NCI-H187 (cell line): ENCODE data around the gene MAML3.
A peak's percentile ranks its signal among the peaks of the same experiment; 100 is the strongest.

ENCODE experiments used
- DNase-seq, 2 experiments: peaks; one replicate each; lab custom pipeline; 2025; lab: John Stamatoyannopoulos, UW

MAML3 gene

GRCh38 chr4:139921429-139922184, 232.4 kb downstream of the MAML3 start:
- DNase-seq: peak; percentile 75 to 77

- no peak for DNase-seq
Observed at GRCh38 chr4:139920486-139921002, 233.4 kb downstream of the MAML3 start.

GRCh38 chr4:139919521-139919920, 234.5 kb downstream of the MAML3 start:
- DNase-seq: no peak

GRCh38 chr4:139919004-139919403, 235.0 kb downstream of the MAML3 start:
- no peak for DNase-seq

GRCh38 chr4:139918591-139918990, 235.4 kb downstream of the MAML3 start:
- DNase-seq: no peak

- DNase-seq: no peak
Observed at GRCh38 chr4:139917896-139918295, 236.1 kb downstream of the MAML3 start.

GRCh38 chr4:139916041-139916440, 237.9 kb downstream of the MAML3 start:
- DNase-seq: no peak

- no peak for DNase-seq
Observed at GRCh38 chr4:139915037-139915436, 238.9 kb downstream of the MAML3 start.

- DNase-seq: no peak
Observed at GRCh38 chr4:139913995-139914598, 239.9 kb downstream of the MAML3 start.

- DNase-seq: no peak
Observed at GRCh38 chr4:139913398-139913990, 240.5 kb downstream of the MAML3 start.

GRCh38 chr4:139912445-139912844, 241.5 kb downstream of the MAML3 start:
- DNase-seq: no peak

GRCh38 chr4:139910106-139910505, 243.9 kb downstream of the MAML3 start:
- no peak for DNase-seq

- no peak for DNase-seq
Observed at GRCh38 chr4:139908636-139909437, 245.1 kb downstream of the MAML3 start.

- no peak for DNase-seq
Observed at GRCh38 chr4:139907001-139907809, 246.8 kb downstream of the MAML3 start.

- no peak for DNase-seq
Observed at GRCh38 chr4:139905489-139905888, 248.5 kb downstream of the MAML3 start.

GRCh38 chr4:139904406-139904805, 249.6 kb downstream of the MAML3 start:
- DNase-seq: no peak

- no peak for DNase-seq
Observed at GRCh38 chr4:139903845-139904244, 250.1 kb downstream of the MAML3 start.

GRCh38 chr4:139902321-139903320, 251.4 kb downstream of the MAML3 start:
- no peak for DNase-seq

GRCh38 chr4:139901531-139902320, 252.3 kb downstream of the MAML3 start:
- DNase-seq: no peak
